HepG2 (cell line): ENCODE data around the gene CLDN22. TPM values are rescaled to one million over a fixed set of nuclear protein-coding genes. Genes with fewer than 3 reads are reported as not detected.

ENCODE experiments used
- ATAC-seq: fragments of 200-7000 bp; cut with Tn5 transposase; 3 replicates; pipeline ENCODE4 v1.9.1; 2020; ENCODE audit warnings: mild to moderate bottlenecking, moderate library complexity
- BruUV-seq: library from RNA; stranded (reverse); fragments of 400-500 nt; replicated peaks from 2 replicates; lab custom pipeline; 2021; lab: Mats Ljungman, UMichigan
- CTCF ChIA-PET: fragments of 300-600 bp; formaldehyde crosslinking; extraction: SDS; loops from one replicate; lab custom pipeline; 2021; ENCODE audit warnings: low total read pairs, inconsistent platforms, low intra/inter-chr PET ratio; lab: Yijun Ruan, JAX
- POLR2A ChIA-PET: fragments of 350-600 bp; sonication (Branson Sonifier 250); formaldehyde crosslinking; loops from one replicate; lab custom pipeline; 2020; ENCODE audit warnings: antibody characterized with exemption, inconsistent platforms; lab: Yijun Ruan, JAX
- DNase-seq: peaks from one replicate; pipeline ENCODE4 v3.0.0-alpha.2; 2015; ENCODE audit warnings: low spot score
- FAIRE-seq: peaks from 3 replicates; lab custom pipeline; 2011; peaks lifted over from hg19 to GRCh38; lab: Jason Lieb, UNC
- H2AFZ ChIP-seq: one replicate; pipeline ENCODE4 v1.6.1; 2011; ENCODE audit warnings: low read length, inconsistent platforms
- H3K27ac ChIP-seq: fragments of 300-600 bp; 3 replicates; pipeline ENCODE4 v1.8.0; 2011; ENCODE audit warnings: mixed run types, mild to moderate bottlenecking, mixed read lengths, low read length, inconsistent platforms; ENCODE audit not compliant: insufficient read depth; ENCODE audit errors: extremely low read length
- H3K27me3 ChIP-seq, 2 experiments: fragments of 200-600 bp in 1 of 2; 2 replicates in 1 of 2; 3 replicates in 1 of 2; pipeline versions ENCODE4 v1.6.0 to v1.8.0; 2011; ENCODE audit warnings: low read length in 2 of 2, mild to moderate bottlenecking in 2 of 2, moderate library complexity in 2 of 2, inconsistent platforms in 1 of 2; ENCODE audit not compliant: insufficient read depth in 2 of 2, control insufficient read depth in 1 of 2
- H3K36me3 ChIP-seq, 2 experiments: fragments of 200-600 bp in 1 of 2; replicated peaks in 1 of 2; 2 replicates in 1 of 2; 3 replicates in 1 of 2; pipeline versions ENCODE4 v1.5.1 to v1.8.0; 2011; ENCODE audit warnings: low read length in 2 of 2, inconsistent platforms in 1 of 2; ENCODE audit not compliant: insufficient read depth in 2 of 2, control insufficient read depth in 1 of 2
- H3K4me1 ChIP-seq: 2 replicates; pipeline ENCODE4 v1.5.1; 2012; ENCODE audit warnings: low read length, inconsistent platforms; ENCODE audit not compliant: insufficient read depth
- H3K4me2 ChIP-seq: 2 replicates; pipeline ENCODE4 v1.6.0; 2011; ENCODE audit warnings: low read depth, low read length, inconsistent platforms
- H3K4me3 ChIP-seq, 3 experiments: fragments of 200-600 bp in 1 of 3; sonication (generic), shearing (Covaris generic) in 1 of 3; replicated peaks in 1 of 3; 2 replicates each; pipeline ENCODE4 v1.5.1; 2011 to 2016; ENCODE audit warnings: low read length in 3 of 3, inconsistent platforms in 2 of 3, low read depth in 2 of 3, mild to moderate bottlenecking in 2 of 3, control low read depth in 1 of 3, mixed read lengths in 1 of 3; ENCODE audit not compliant: insufficient read depth in 1 of 3
- H3K79me2 ChIP-seq: one replicate; pipeline ENCODE4 v1.6.1; 2011; ENCODE audit warnings: low read length, inconsistent platforms; ENCODE audit not compliant: insufficient read depth
- H3K9ac ChIP-seq: 2 replicates; pipeline ENCODE4 v1.6.0; 2011; ENCODE audit warnings: mild to moderate bottlenecking, low read depth, low read length, inconsistent platforms; ENCODE audit not compliant: insufficient read depth
- H3K9me3 ChIP-seq: 2 replicates; pipeline ENCODE4 v1.5.1; 2012; ENCODE audit warnings: mild to moderate bottlenecking, low read length
- H4K20me1 ChIP-seq: 2 replicates; pipeline ENCODE4 v1.6.0; 2011; ENCODE audit warnings: inconsistent platforms, mild to moderate bottlenecking, low read length, moderate library complexity; ENCODE audit not compliant: insufficient read depth
- SOX13 ChIP-seq, 3 experiments: fragments of 450-650 bp in 1 of 3; sonication (generic) in 1 of 3; formaldehyde crosslinking in 1 of 3; IDR thresholded peaks in 2 of 3; conservative IDR thresholded peaks in 1 of 3; 2 replicates each; pipeline versions ENCODE4 v1.5.0 to v1.6.1; 2016 to 2020; ENCODE audit warnings: antibody characterized with exemption in 1 of 3, mild to moderate bottlenecking in 1 of 3, missing compliant biosample characterization in 1 of 3, missing genetic modification reagents in 1 of 3, moderate library complexity in 1 of 3
- ZNF816 ChIP-seq: sonication (generic); formaldehyde crosslinking; IDR thresholded peaks from 2 replicates; pipeline ENCODE4 v1.8.0; 2022; ENCODE audit warnings: missing genetic modification reagents, mild to moderate bottlenecking, borderline replicate concordance
- WGBS: methylation state at CpG from one replicate; pipeline ENCODE4 v1.1.6; 2017; ENCODE audit warnings: low lambda C conversion rate; 5-methylcytosine and 5-hydroxymethylcytosine counted together
- in situ Hi-C: cut with HindIII; loops from 2 replicates; pipeline ENCODE4 v1.10.0; 2017; ENCODE audit warnings: low pct_unique_long_range_greater_than_20kb; ENCODE audit not compliant: extremely low pct_ligation_motif_present
- intact Hi-C: fragments of 100-400 bp; cut with micrococcal nuclease; formaldehyde crosslinking; loops from one replicate; pipeline ENCODE4 v1.10.0; 2022; ENCODE audit not compliant: unreplicated experiment
- polyA plus RNA-seq, 8 experiments: library from polyadenylated mRNA; depleted of rRNA in 3 of 8; stranded (reverse) in 7 of 8; unstranded in 1 of 8; fragments of >200 nt; fragmentation: Illumina TruSeq in 4 of 8; extraction: Trizol in 4 of 8; gene quantifications; 2 replicates each; pipeline versions ENCODE4 v1.2.1 to v1.2.3, GENCODE V29; 2011 to 2016; ENCODE audit warnings: low read depth in 4 of 8, missing spikeins in 1 of 8, mixed read lengths in 1 of 8; ENCODE audit not compliant: insufficient read depth in 1 of 8
- total RNA-seq, 5 experiments: library from RNA; depleted of rRNA; stranded (reverse); fragments of >200 nt; fragmentation: Illumina TruSeq; extraction: Trizol; gene quantifications; 2 replicates each; pipeline ENCODE4 v1.2.3, GENCODE V29; 2016; ENCODE audit warnings: low read depth in 1 of 5
- TF ChIP-seq, protein P1 (sequence below): sonication (generic); formaldehyde crosslinking; IDR thresholded peaks from 2 replicates; pipeline ENCODE4 v1.5.1; 2020; ENCODE audit warnings: missing genetic modification reagents, mild to moderate bottlenecking, borderline replicate concordance
- TF ChIP-seq, protein P2 (sequence below): IDR thresholded peaks from 2 replicates; pipeline ENCODE4 v1.6.1; 2012; ENCODE audit warnings: low read depth, low read length, improper control_type of control experiment
- TF ChIP-seq, protein P3 (sequence below): sonication (generic); formaldehyde crosslinking; IDR thresholded peaks from one replicate; pipeline ENCODE4 v1.5.1; 2020; ENCODE audit warnings: mild to moderate bottlenecking, missing genetic modification reagents; ENCODE audit errors: not compliant biosample characterization
- TF ChIP-seq, protein P4 (sequence below): sonication (generic); formaldehyde crosslinking; IDR thresholded peaks from 2 replicates; pipeline ENCODE4 v1.8.0; 2022; ENCODE audit warnings: missing genetic modification reagents, mild to moderate bottlenecking, borderline replicate concordance

Gene CLDN22
- total and polyA plus RNA-seq, 2 of the 13 experiments (the other 11 are each of a cell fraction or from before 2014, with no cell fraction given), result 0.07 TPM; not detected in 1

DNA sequence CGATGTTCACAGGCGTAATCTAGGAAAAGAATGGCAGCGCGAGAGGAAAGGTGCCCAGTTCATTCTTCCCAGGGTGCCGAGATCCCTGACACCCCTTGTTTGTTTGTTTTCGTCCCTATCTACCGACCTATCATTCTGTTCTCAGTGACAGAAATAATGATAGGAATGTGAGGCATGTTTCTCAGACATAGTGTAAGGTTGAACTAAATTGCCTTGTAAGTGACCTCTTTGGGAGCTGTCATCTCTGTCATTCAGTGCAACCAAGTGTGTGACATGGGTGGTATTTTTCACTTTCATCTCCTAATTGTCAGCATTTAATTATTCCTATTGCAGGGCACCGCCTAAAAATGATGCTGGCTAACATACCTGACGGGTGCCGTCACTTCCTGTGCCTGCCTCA, 24.4 kb downstream of the CLDN22 start:
- no peak overlapping the region for H3K27ac ChIP-seq
- intact Hi-C loops (no loop called here), in situ Hi-C loops (no loop called here)
- no peak overlapping the region for H3K4me3 ChIP-seq
- no peaks in the 10 kb centered on the region for H3K27me3 ChIP-seq
- no peaks in the 10 kb centered on the region for H3K79me2 ChIP-seq
- ATAC-seq, result no peak; the same call in 2 of the 3 replicates
- H3K36me3 ChIP-seq, result peaks cover 9 to 50% of the 10 kb centered on the region in 2 experiments
- ChIA-PET CTCF (no interaction called here), POLR2A (no interaction called here)
- no peak overlapping the region for H3K4me2 ChIP-seq
- H3K9ac ChIP-seq, result no peak overlapping the region
- BruUV-seq, result no TSS peak
- no peaks in the 10 kb centered on the region for H4K20me1 ChIP-seq
- no peak for DNase-seq
- H2AFZ ChIP-seq, result no peak overlapping the region
- no peak for FAIRE-seq
- WGBS, result 95% methylated on average over 10 of the region's 10 CpGs
- H3K9me3 ChIP-seq, result no peaks in the 10 kb centered on the region
- no peaks in the 10 kb centered on the region for H3K4me1 ChIP-seq
- TF ChIP-seq ZNF816 (no peak), SOX13 (IDR thresholded peaks at IDR 0.05) (no peak), SOX13 (CRISPR knock-in tag; conservative IDR thresholded peaks at IDR 0.05 in 1 of 2, IDR thresholded peaks at IDR 0.05 in 1 of 2) (no peak)
- TF ChIP-seq, protein P1, sequence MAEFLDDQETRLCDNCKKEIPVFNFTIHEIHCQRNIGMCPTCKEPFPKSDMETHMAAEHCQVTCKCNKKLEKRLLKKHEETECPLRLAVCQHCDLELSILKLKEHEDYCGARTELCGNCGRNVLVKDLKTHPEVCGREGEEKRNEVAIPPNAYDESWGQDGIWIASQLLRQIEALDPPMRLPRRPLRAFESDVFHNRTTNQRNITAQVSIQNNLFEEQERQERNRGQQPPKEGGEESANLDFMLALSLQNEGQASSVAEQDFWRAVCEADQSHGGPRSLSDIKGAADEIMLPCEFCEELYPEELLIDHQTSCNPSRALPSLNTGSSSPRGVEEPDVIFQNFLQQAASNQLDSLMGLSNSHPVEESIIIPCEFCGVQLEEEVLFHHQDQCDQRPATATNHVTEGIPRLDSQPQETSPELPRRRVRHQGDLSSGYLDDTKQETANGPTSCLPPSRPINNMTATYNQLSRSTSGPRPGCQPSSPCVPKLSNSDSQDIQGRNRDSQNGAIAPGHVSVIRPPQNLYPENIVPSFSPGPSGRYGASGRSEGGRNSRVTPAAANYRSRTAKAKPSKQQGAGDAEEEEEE (CRISPR knock-in tag), result no peak
- TF ChIP-seq, protein P2, sequence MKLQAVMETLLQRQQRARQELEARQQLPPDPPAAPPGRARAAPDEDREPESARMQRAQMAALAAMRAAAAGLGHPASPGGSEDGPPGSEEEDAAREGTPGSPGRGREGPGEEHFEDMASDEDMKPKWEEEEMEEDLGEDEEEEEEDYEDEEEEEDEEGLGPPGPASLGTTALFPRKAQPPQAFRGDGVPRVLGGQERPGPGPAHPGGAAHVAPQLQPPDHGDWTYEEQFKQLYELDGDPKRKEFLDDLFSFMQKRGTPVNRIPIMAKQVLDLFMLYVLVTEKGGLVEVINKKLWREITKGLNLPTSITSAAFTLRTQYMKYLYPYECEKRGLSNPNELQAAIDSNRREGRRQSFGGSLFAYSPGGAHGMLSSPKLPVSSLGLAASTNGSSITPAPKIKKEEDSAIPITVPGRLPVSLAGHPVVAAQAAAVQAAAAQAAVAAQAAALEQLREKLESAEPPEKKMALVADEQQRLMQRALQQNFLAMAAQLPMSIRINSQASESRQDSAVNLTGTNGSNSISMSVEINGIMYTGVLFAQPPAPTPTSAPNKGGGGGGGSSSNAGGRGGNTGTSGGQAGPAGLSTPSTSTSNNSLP, result no peak
- TF ChIP-seq, protein P3, sequence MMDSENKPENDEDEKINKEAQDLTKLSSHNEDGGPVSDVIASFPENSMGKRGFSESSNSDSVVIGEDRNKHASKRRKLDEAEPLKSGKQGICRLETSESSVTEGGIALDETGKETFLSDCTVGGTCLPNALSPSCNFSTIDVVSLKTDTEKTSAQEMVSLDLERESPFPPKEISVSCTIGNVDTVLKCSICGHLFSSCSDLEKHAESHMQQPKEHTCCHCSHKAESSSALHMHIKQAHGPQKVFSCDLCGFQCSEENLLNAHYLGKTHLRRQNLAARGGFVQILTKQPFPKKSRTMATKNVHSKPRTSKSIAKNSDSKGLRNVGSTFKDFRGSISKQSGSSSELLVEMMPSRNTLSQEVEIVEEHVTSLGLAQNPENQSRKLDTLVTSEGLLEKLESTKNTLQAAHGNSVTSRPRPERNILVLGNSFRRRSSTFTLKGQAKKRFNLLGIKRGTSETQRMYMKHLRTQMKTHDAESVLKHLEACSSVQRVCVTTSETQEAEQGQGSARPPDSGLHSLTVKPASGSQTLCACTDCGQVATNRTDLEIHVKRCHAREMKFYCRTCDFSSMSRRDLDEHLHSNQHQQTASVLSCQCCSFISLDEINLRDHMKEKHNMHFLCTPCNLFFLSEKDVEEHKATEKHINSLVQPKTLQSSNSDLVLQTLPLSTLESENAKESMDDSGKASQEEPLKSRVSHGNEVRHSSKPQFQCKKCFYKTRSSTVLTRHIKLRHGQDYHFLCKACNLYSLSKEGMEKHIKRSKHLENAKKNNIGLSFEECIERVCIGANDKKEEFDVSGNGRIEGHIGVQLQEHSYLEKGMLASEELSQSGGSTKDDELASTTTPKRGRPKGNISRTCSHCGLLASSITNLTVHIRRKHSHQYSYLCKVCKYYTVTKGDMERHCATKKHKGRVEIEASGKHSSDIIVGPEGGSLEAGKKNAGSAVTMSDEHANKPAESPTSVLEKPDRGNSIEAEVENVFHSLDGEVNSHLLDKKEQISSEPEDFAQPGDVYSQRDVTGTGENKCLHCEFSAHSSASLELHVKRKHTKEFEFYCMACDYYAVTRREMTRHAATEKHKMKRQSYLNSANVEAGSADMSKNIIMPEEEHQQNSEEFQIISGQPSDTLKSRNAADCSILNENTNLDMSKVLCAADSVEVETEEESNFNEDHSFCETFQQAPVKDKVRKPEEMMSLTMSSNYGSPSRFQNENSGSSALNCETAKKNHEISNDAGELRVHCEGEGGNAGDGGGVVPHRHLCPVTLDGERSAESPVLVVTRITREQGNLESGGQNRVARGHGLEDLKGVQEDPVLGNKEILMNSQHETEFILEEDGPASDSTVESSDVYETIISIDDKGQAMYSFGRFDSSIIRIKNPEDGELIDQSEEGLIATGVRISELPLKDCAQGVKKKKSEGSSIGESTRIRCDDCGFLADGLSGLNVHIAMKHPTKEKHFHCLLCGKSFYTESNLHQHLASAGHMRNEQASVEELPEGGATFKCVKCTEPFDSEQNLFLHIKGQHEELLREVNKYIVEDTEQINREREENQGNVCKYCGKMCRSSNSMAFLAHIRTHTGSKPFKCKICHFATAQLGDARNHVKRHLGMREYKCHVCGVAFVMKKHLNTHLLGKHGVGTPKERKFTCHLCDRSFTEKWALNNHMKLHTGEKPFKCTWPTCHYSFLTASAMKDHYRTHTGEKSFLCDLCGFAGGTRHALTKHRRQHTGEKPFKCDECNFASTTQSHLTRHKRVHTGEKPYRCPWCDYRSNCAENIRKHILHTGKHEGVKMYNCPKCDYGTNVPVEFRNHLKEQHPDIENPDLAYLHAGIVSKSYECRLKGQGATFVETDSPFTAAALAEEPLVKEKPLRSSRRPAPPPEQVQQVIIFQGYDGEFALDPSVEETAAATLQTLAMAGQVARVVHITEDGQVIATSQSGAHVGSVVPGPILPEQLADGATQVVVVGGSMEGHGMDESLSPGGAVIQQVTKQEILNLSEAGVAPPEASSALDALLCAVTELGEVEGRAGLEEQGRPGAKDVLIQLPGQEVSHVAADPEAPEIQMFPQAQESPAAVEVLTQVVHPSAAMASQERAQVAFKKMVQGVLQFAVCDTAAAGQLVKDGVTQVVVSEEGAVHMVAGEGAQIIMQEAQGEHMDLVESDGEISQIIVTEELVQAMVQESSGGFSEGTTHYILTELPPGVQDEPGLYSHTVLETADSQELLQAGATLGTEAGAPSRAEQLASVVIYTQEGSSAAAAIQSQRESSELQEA (CRISPR knock-in tag), result no peak
- TF ChIP-seq, protein P4, sequence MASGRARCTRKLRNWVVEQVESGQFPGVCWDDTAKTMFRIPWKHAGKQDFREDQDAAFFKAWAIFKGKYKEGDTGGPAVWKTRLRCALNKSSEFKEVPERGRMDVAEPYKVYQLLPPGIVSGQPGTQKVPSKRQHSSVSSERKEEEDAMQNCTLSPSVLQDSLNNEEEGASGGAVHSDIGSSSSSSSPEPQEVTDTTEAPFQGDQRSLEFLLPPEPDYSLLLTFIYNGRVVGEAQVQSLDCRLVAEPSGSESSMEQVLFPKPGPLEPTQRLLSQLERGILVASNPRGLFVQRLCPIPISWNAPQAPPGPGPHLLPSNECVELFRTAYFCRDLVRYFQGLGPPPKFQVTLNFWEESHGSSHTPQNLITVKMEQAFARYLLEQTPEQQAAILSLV (CRISPR knock-in tag), result no peak
